HEK293 (cell line): ENCODE results near the gene PROK2.

Source experiments
- CTCF ChIA-PET: fragments of 350-600 bp; formaldehyde crosslinking; extraction: SDS; loops from one replicate; lab custom pipeline; 2021; ENCODE audit warnings: antibody characterized with exemption; lab: Yijun Ruan, JAX
- POLR2A ChIA-PET: fragments of 300-600 bp; formaldehyde crosslinking; extraction: SDS; loops from one replicate; lab custom pipeline; 2020; ENCODE audit warnings: antibody characterized with exemption, inconsistent platforms; lab: Yijun Ruan, JAX
- H3K27ac ChIP-seq: fragments of 200-500 bp; sonication (Bioruptor generic); 2 replicates; pipeline ENCODE4 v1.5.1; 2014; ENCODE audit warnings: low read depth, low read length, control low read depth, inconsistent platforms; ENCODE audit errors: extremely low read depth
- H3K36me3 ChIP-seq, 2 experiments: fragments of 200-500 bp in 1 of 2; sonication (Bioruptor generic) in 1 of 2; 1 replicate in 1 of 2; 2 replicates in 1 of 2; pipeline ENCODE4 v1.5.1; 2014 to 2017; ENCODE audit warnings: inconsistent platforms in 2 of 2, low read length in 2 of 2; ENCODE audit not compliant: control insufficient read depth in 2 of 2, insufficient read depth in 1 of 2
- H3K4me1 ChIP-seq: fragments of 200-500 bp; sonication (Bioruptor generic); 2 replicates; pipeline ENCODE4 v1.5.1; 2014; ENCODE audit warnings: mild to moderate bottlenecking, low read length, inconsistent platforms; ENCODE audit not compliant: control insufficient read depth, insufficient read depth
- H3K4me3 ChIP-seq: 2 replicates; pipeline ENCODE4 v1.5.1; 2011; ENCODE audit warnings: low read depth, mild to moderate bottlenecking, control low read depth, low read length, moderate library complexity
- H3K9me3 ChIP-seq: fragments of 200-500 bp; sonication (Bioruptor generic); 2 replicates; pipeline ENCODE4 v1.5.1; 2014; ENCODE audit warnings: low read depth, low read length, inconsistent platforms; ENCODE audit not compliant: control insufficient read depth, insufficient read depth
- GFI1B ChIP-seq: fragments of 450-650 bp; formaldehyde crosslinking; IDR thresholded peaks from 2 replicates; pipeline ENCODE4 v1.5.1; 2016; ENCODE audit warnings: missing biosample characterization, missing genetic modification characterization
- IKZF3 ChIP-seq: fragments of 450-650 bp; IDR thresholded peaks from 2 replicates; pipeline ENCODE4 v1.5.0; 2018; ENCODE audit warnings: missing biosample characterization, mild to moderate bottlenecking, missing genetic modification characterization, moderate library complexity
- INSM2 ChIP-seq: fragments of 450-650 bp; formaldehyde crosslinking; IDR thresholded peaks from 2 replicates; pipeline ENCODE4 v1.5.1; 2016; ENCODE audit warnings: missing biosample characterization, missing genetic modification characterization
- KLF10 ChIP-seq: fragments of 450-650 bp; IDR thresholded peaks from 2 replicates; pipeline ENCODE4 v1.5.1; 2018; ENCODE audit warnings: missing biosample characterization, mild to moderate bottlenecking, missing genetic modification characterization
- KLF16 ChIP-seq: fragments of 450-650 bp; formaldehyde crosslinking; IDR thresholded peaks from 2 replicates; pipeline ENCODE4 v1.5.1; 2017; ENCODE audit warnings: missing biosample characterization, missing genetic modification characterization
- OSR2 ChIP-seq: fragments of 450-650 bp; formaldehyde crosslinking; IDR thresholded peaks from 2 replicates; pipeline ENCODE4 v1.5.1; 2016; ENCODE audit warnings: missing biosample characterization, missing genetic modification characterization
- PATZ1 ChIP-seq: fragments of 450-650 bp; formaldehyde crosslinking; IDR thresholded peaks from 2 replicates; pipeline ENCODE4 v1.5.1; 2016; ENCODE audit warnings: missing biosample characterization, missing genetic modification characterization
- PRDM1 ChIP-seq: fragments of 450-650 bp; formaldehyde crosslinking; IDR thresholded peaks from 2 replicates; pipeline ENCODE4; 2016; ENCODE audit warnings: missing biosample characterization, missing genetic modification characterization
- SALL2 ChIP-seq: fragments of 450-650 bp; formaldehyde crosslinking; IDR thresholded peaks from 2 replicates; pipeline ENCODE4 v1.5.0; 2017; ENCODE audit warnings: missing biosample characterization, mild to moderate bottlenecking, missing genetic modification characterization, borderline replicate concordance
- SCRT1 ChIP-seq: fragments of 450-650 bp; formaldehyde crosslinking; IDR thresholded peaks from 2 replicates; pipeline ENCODE4 v1.5.1; 2016; ENCODE audit warnings: missing biosample characterization, missing genetic modification characterization, borderline replicate concordance
- TRIM28 ChIP-seq: IDR thresholded peaks from 2 replicates; pipeline ENCODE4 v1.6.1; 2011; ENCODE audit warnings: low read length, control low read depth, borderline replicate concordance
- YY1 ChIP-seq: fragments of 450-650 bp; formaldehyde crosslinking; IDR thresholded peaks from 2 replicates; pipeline ENCODE4 v1.5.1; 2018; ENCODE audit warnings: missing biosample characterization, missing genetic modification characterization
- ZBTB10 ChIP-seq: fragments of 450-650 bp; formaldehyde crosslinking; IDR thresholded peaks from 2 replicates; pipeline ENCODE4 v1.5.1; 2016; ENCODE audit warnings: missing biosample characterization, missing genetic modification characterization
- ZBTB48 ChIP-seq: fragments of 450-650 bp; formaldehyde crosslinking; IDR thresholded peaks from 2 replicates; pipeline ENCODE4 v1.5.1; 2016; ENCODE audit warnings: missing biosample characterization, missing genetic modification characterization
- ZFP41 ChIP-seq: fragments of 450-650 bp; formaldehyde crosslinking; IDR thresholded peaks from 2 replicates; pipeline ENCODE4 v1.5.1; 2016; ENCODE audit warnings: missing biosample characterization, missing genetic modification characterization, borderline replicate concordance
- ZNF121 ChIP-seq: fragments of 450-650 bp; formaldehyde crosslinking; IDR thresholded peaks from 2 replicates; pipeline ENCODE4 v1.5.1; 2016; ENCODE audit warnings: missing biosample characterization, missing genetic modification characterization
- ZNF174 ChIP-seq: fragments of 450-650 bp; formaldehyde crosslinking; IDR thresholded peaks from 2 replicates; pipeline ENCODE4 v1.5.0; 2017; ENCODE audit warnings: missing biosample characterization, mild to moderate bottlenecking, missing genetic modification characterization
- ZNF175 ChIP-seq: fragments of 450-650 bp; formaldehyde crosslinking; IDR thresholded peaks from 2 replicates; pipeline ENCODE4 v1.5.1; 2016; ENCODE audit warnings: missing biosample characterization, missing genetic modification characterization
- ZNF19 ChIP-seq: fragments of 450-650 bp; formaldehyde crosslinking; IDR thresholded peaks from 2 replicates; pipeline ENCODE4; 2016; ENCODE audit warnings: missing biosample characterization, missing genetic modification characterization, low read depth
- ZNF211 ChIP-seq: fragments of 450-650 bp; formaldehyde crosslinking; IDR thresholded peaks from 2 replicates; pipeline ENCODE4 v1.5.1; 2016; ENCODE audit warnings: low read depth, missing biosample characterization, missing genetic modification characterization
- ZNF266 ChIP-seq: fragments of 450-650 bp; formaldehyde crosslinking; IDR thresholded peaks from 2 replicates; pipeline ENCODE4 v1.5.1; 2016; ENCODE audit warnings: missing biosample characterization, missing genetic modification characterization, low read depth
- ZNF302 ChIP-seq: fragments of 450-650 bp; formaldehyde crosslinking; IDR thresholded peaks from 2 replicates; pipeline ENCODE4 v1.5.1; 2016; ENCODE audit warnings: missing biosample characterization, missing genetic modification characterization, low read depth
- ZNF404 ChIP-seq: fragments of 450-650 bp; formaldehyde crosslinking; IDR thresholded peaks from 2 replicates; pipeline ENCODE4 v1.5.1; 2017; ENCODE audit warnings: missing biosample characterization, missing genetic modification characterization
- ZNF549 ChIP-seq: fragments of 450-650 bp; IDR thresholded peaks from 2 replicates; pipeline ENCODE4 v1.5.1; 2018; ENCODE audit warnings: missing biosample characterization, missing genetic modification characterization, mild to moderate bottlenecking, inconsistent platforms, moderate library complexity
- ZNF555 ChIP-seq: fragments of 450-650 bp; formaldehyde crosslinking; conservative IDR thresholded peaks from 2 replicates; pipeline ENCODE4 v1.5.1; 2017; ENCODE audit warnings: missing biosample characterization, mild to moderate bottlenecking, missing genetic modification characterization, inconsistent platforms
- ZNF677 ChIP-seq: fragments of 450-650 bp; IDR thresholded peaks from 2 replicates; pipeline ENCODE4 v1.5.0; 2018; ENCODE audit warnings: missing biosample characterization, mild to moderate bottlenecking, missing genetic modification characterization, moderate library complexity
- ZNF701 ChIP-seq: fragments of 450-650 bp; formaldehyde crosslinking; IDR thresholded peaks from 2 replicates; pipeline ENCODE4 v1.5.1; 2016; ENCODE audit warnings: missing biosample characterization, missing genetic modification characterization
- ZNF837 ChIP-seq: fragments of 450-650 bp; formaldehyde crosslinking; IDR thresholded peaks from 2 replicates; pipeline ENCODE4 v1.5.1; 2016; ENCODE audit warnings: missing biosample characterization, missing genetic modification characterization

The PROK2 gene

GRCh38 chr3:71815340-71816067 is 30.6 kb upstream of the PROK2 start:
- Histone ChIP-seq H3K4me1 (no peaks in the 10 kb centered on the region), H3K27ac (no peak overlapping the region), H3K9me3 (no peaks in the 10 kb centered on the region), H3K36me3 (no peaks in the 10 kb centered on the region), H3K4me3 (no peak overlapping the region)
- TF ChIP-seq ZNF175 (tag by site-specific recombination) = no peak
- TF ChIP-seq ZNF174 = no peak
- TF ChIP-seq ZNF837 = no peak
- no peak for TF ChIP-seq IKZF3 (tag by site-specific recombination)
- no peak for TF ChIP-seq INSM2
- POLR2A ChIA-PET = interaction anchor here (0.9 kb wide), 1 partner anchor 11 kb away, joined by 3 read pairs; no protein-coding TSS in a partner anchor
- CTCF ChIA-PET = interaction anchor here (0.6 kb wide), 1 partner anchor 79 kb away, joined by 3 read pairs; no protein-coding TSS in a partner anchor

- TF ChIP-seq ZFP41 (tag by site-specific recombination) (no peak), KLF10 (tag by site-specific recombination) (no peak), SCRT1 (no peak), PATZ1 (tag by site-specific recombination) (no peak), TRIM28 (no peak), ZNF677 (tag by site-specific recombination) (no peak), ZNF404 (tag by site-specific recombination) (no peak), OSR2 (tag by site-specific recombination) (no peak), ZNF211 (no peak), ZNF555 (tag by site-specific recombination) (no peak), ZNF19 (tag by site-specific recombination) (no peak), ZNF302 (tag by site-specific recombination) (no peak), PRDM1 (tag by site-specific recombination) (no peak), ZBTB48 (tag by site-specific recombination) (no peak)
These were observed 28.8 kb upstream of the PROK2 start for GRCh38 chr3:71813704-71814103.

GRCh38 chr3:71813073-71813472 is 28.1 kb upstream of the PROK2 start:
- no peak overlapping the region for H3K27ac ChIP-seq
- ChIA-PET CTCF (no interaction called here), POLR2A (no interaction called here)
- H3K4me1 ChIP-seq = no peaks in the 10 kb centered on the region
- H3K9me3 ChIP-seq = no peaks in the 10 kb centered on the region
- no peaks in the 10 kb centered on the region for H3K36me3 ChIP-seq
- H3K4me3 ChIP-seq = no peak overlapping the region
- no peak for TF ChIP-seq ZNF701 (tag by site-specific recombination)
- no peak for TF ChIP-seq SALL2 (tag by site-specific recombination)
- TF ChIP-seq YY1 (tag by site-specific recombination) = no peak
- no peak for TF ChIP-seq ZNF266 (tag by site-specific recombination)
- no peak for TF ChIP-seq ZNF121 (tag by site-specific recombination)
- no peak for TF ChIP-seq ZBTB10 (tag by site-specific recombination)
- TF ChIP-seq KLF16 (tag by site-specific recombination) = no peak
- TF ChIP-seq GFI1B = no peak
- no peak for TF ChIP-seq ZNF549

More at GRCh38 chr3:71813704-71814103, 28.8 kb upstream of the PROK2 start:
- H3K4me1 ChIP-seq = no peaks in the 10 kb centered on the region
- ChIA-PET CTCF (no interaction called here), POLR2A (no interaction called here)
- no peaks in the 10 kb centered on the region for H3K9me3 ChIP-seq
- no peak overlapping the region for H3K27ac ChIP-seq
- H3K36me3 ChIP-seq = no peaks in the 10 kb centered on the region
- H3K4me3 ChIP-seq = no peak overlapping the region
